ENCODE measurements around the gene FHOD3. TPM values are rescaled to one million over a fixed set of nuclear protein-coding genes. Genes with fewer than 3 reads are reported as not detected.

Gene FHOD3
- polyA plus RNA-seq, 2 of the 4 experiments (the other 2 are of a cell fraction) = 2.5 to 3.6 TPM

DNA sequence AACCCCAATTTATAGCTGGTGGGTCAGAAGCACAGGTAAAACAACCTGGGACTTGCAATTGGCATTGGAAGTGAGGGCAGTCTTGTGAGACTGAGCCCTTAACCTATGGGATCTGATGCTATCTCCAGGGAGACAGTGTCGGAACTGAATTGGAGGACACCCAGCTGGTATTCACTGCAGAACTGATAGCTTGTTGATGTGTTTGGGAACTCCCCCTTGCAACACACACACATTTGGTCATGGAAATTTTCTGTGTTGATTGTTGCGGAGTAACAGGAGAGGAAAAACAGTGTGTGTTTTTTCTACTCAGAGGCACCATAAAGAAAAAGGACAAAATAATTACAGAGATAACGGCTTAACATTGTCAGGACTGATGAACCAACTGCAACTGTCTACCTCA is 515.2 kb downstream of the FHOD3 start:
- ChIA-PET CTCF (interaction anchor here (0.9 kb wide), 1 partner anchor 8 kb away, joined by 3 read pairs; no protein-coding TSS in a partner anchor), POLR2A (no interaction called here)
- no peak overlapping the region for H3K4me2 ChIP-seq
- H3K4me1 ChIP-seq = no peaks in the 10 kb centered on the region
- no peaks in the 10 kb centered on the region for H3K9me3 ChIP-seq
- 85% methylated on average over 3 of the region's 3 CpGs for WGBS (ENCODE audit: missing lambda C conversion rate)
- no peak overlapping the region for H3K4me3 ChIP-seq
- no peak for FAIRE-seq
- no peak for ATAC-seq
- no peak overlapping the region for H3K27ac ChIP-seq
- DNase-seq (ENCODE audit: low read depth in 1 of 2, low spot score in 1 of 2) = no peak
- TF ChIP-seq RFX5 (IDR thresholded peaks at IDR 0.05) = no peak
- TF ChIP-seq NPAS2 (CRISPR knock-in tag; IDR thresholded peaks at IDR 0.05; ENCODE audit: borderline replicate concordance) = no peak
- TF ChIP-seq HES2 (IDR thresholded peaks at IDR 0.05) = no peak
- no peak for TF ChIP-seq MYC (IDR thresholded peaks at IDR 0.05; ENCODE audit: borderline replicate concordance, low read length)
- TF ChIP-seq POLR2AphosphoS2 (conservative IDR thresholded peaks at IDR 0.05; ENCODE audit: low read length) = no peak
- TF ChIP-seq ESRRA (IDR thresholded peaks at IDR 0.05; ENCODE audit: borderline replicate concordance, low read length) = no peak
- TF ChIP-seq MAZ (IDR thresholded peaks at IDR 0.05; ENCODE audit: borderline replicate concordance, low read depth, low read length) = no peak
- no peak for TF ChIP-seq BHLHE40 (IDR thresholded peaks at IDR 0.05; ENCODE audit: low read depth, low read length)
- no peak for TF ChIP-seq CHD2 (IDR thresholded peaks at IDR 0.05; ENCODE audit: low read length, partially characterized antibody)
- TF ChIP-seq PHF8 (IDR thresholded peaks at IDR 0.05; ENCODE audit: borderline replicate concordance, low read depth) = no peak
- TF ChIP-seq ZSCAN20 (CRISPR knock-in tag; IDR thresholded peaks at IDR 0.05) = no peak
- TF ChIP-seq JUNB (IDR thresholded peaks at IDR 0.05) = no peak
- TF ChIP-seq REST (IDR thresholded peaks at IDR 0.05) = no peak
- no peak for TF ChIP-seq TP53 (CRISPR knock-in tag; IDR thresholded peaks at IDR 0.05)

DNA sequence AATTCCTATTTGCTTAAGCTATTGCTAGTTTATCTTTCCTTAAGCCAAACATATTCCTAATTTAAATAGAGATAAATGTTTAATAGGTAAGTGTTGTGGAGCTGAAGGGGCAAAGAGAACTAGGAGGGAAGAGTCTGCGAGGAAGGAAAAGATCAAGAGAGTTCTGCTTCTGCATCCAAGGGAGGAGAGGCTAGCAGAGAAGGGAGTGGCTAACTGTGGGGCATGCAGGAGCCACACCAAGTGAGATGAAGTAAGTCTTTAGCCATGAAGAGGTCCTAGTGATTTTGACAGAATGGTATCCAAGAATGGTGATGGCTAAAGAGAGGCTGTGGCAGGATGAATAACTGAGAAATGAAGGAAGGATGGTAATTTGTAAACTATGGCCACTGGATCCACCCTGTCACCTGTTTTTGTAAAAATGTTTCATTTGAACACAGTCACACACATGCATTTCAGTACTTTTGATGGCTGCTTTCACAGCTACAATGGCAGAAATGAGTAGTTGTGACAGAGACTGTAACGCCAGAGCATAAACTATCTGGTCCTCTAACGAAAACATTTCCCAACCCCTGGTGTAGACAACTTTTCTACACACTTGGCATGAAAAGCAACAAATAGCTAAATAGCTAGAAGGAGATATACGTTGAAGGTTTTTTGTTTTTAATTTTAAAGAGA is 515.7 kb downstream of the FHOD3 start:
- CTCF ChIA-PET = interaction anchor here (0.9 kb wide), 1 partner anchor 8 kb away, joined by 3 read pairs; no protein-coding TSS in a partner anchor
- WGBS (ENCODE audit: missing lambda C conversion rate) = 86% methylated on average over 4 of the region's 4 CpGs
- Histone ChIP-seq H3K4me3 (no peak overlapping the region), H3K4me2 (no peak overlapping the region), H3K9me3 (no peaks in the 10 kb centered on the region), H3K27ac (no peak overlapping the region), H3K4me1 (no peaks in the 10 kb centered on the region)
- no peak for DNase-seq (ENCODE audit: low read depth in 1 of 2, low spot score in 1 of 2)
- FAIRE-seq = no peak
- ATAC-seq = no peak
- POLR2A ChIA-PET = no interaction called here
- no peak for TF ChIP-seq MAFK (IDR thresholded peaks at IDR 0.05; ENCODE audit: partially characterized antibody)
- TF ChIP-seq CTCF (IDR thresholded peaks at IDR 0.05) = no peak
- no peak for TF ChIP-seq JUN (IDR thresholded peaks at IDR 0.05)
- no peak for TF ChIP-seq ATOH8 (CRISPR knock-in tag; IDR thresholded peaks at IDR 0.05; ENCODE audit: low read depth)
- TF ChIP-seq FOXS1 (CRISPR knock-in tag; IDR thresholded peaks at IDR 0.05) = no peak
- no peak for TF ChIP-seq PBX3 (IDR thresholded peaks at IDR 0.05)
- TF ChIP-seq NPAS2 (CRISPR knock-in tag; IDR thresholded peaks at IDR 0.05; ENCODE audit: borderline replicate concordance) = no peak
- no peak for TF ChIP-seq CEBPB (IDR thresholded peaks at IDR 0.05)
- no peak for TF ChIP-seq SREBF2 (IDR thresholded peaks at IDR 0.05)
- no peak for TF ChIP-seq SMC3 (IDR thresholded peaks at IDR 0.05)
- no peak for TF ChIP-seq JUNB (IDR thresholded peaks at IDR 0.05)
- TF ChIP-seq RCOR1 (IDR thresholded peaks at IDR 0.05; ENCODE audit: low read depth, low read length) = no peak
- TF ChIP-seq HOXB13 (CRISPR knock-in tag; IDR thresholded peaks at IDR 0.05; ENCODE audit: low read depth) = no peak
- TF ChIP-seq REST (IDR thresholded peaks at IDR 0.05) = no peak
- TF ChIP-seq POLR2A (IDR thresholded peaks at IDR 0.05; ENCODE audit: low read length) = no peak
